ENCODE results near the gene HHATL.

Gene HHATL

GRCh38 chr3:42702066-42702951 lies at the start of gene HHATL:
Gene HHATL (minus strand): TSS chr3:42702798. CDS start chr3:42700826, 1,972 bp downstream.
- DNase-seq (ENCODE audit: low read depth) = no peak

GRCh38 chr3:42751609-42752008 lies 49.0 kb upstream of the HHATL start:
- DNase-seq (ENCODE audit: low read depth) = peak; percentile 11

GRCh38 chr3:42750834-42751233 lies 48.2 kb upstream of the HHATL start:
- no peak for DNase-seq (ENCODE audit: low read depth)

GRCh38 chr3:42749753-42750231 lies 47.2 kb upstream of the HHATL start:
- peak; percentile 66 for DNase-seq (ENCODE audit: low read depth)

GRCh38 chr3:42749025-42749752 lies 46.6 kb upstream of the HHATL start:
- DNase-seq (ENCODE audit: low read depth) = no peak

GRCh38 chr3:42747581-42747980 lies 45.0 kb upstream of the HHATL start:
- DNase-seq (ENCODE audit: low read depth) = no peak

GRCh38 chr3:42746455-42747450 lies 44.2 kb upstream of the HHATL start:
- DNase-seq (ENCODE audit: low read depth) = peak; percentile 17

- DNase-seq (ENCODE audit: low read depth) = no peak
Observed at GRCh38 chr3:42745776-42746454, 43.3 kb upstream of the HHATL start.

GRCh38 chr3:42745291-42745745 lies 42.7 kb upstream of the HHATL start:
- peak; percentile 21 for DNase-seq (ENCODE audit: low read depth)

- DNase-seq (ENCODE audit: low read depth) = no peak
Observed at GRCh38 chr3:42743204-42743995, 40.8 kb upstream of the HHATL start.

GRCh38 chr3:42742688-42743087 lies 40.1 kb upstream of the HHATL start:
- DNase-seq (ENCODE audit: low read depth) = no peak

- DNase-seq (ENCODE audit: low read depth) = no peak
Observed at GRCh38 chr3:42742259-42742658, 39.7 kb upstream of the HHATL start.

- no peak for DNase-seq (ENCODE audit: low read depth)
Observed at GRCh38 chr3:42741796-42742195, 39.2 kb upstream of the HHATL start.

- DNase-seq (ENCODE audit: low read depth) = no peak
Observed at GRCh38 chr3:42739401-42740158, 37.0 kb upstream of the HHATL start.

- no peak for DNase-seq (ENCODE audit: low read depth)
Observed at GRCh38 chr3:42736531-42736930, 33.9 kb upstream of the HHATL start.

GRCh38 chr3:42736081-42736480 lies 33.5 kb upstream of the HHATL start:
- DNase-seq (ENCODE audit: low read depth) = no peak

- no peak for DNase-seq (ENCODE audit: low read depth)
Observed at GRCh38 chr3:42735615-42736014, 33.0 kb upstream of the HHATL start.

GRCh38 chr3:42735019-42735418 lies 32.4 kb upstream of the HHATL start:
- no peak for DNase-seq (ENCODE audit: low read depth)

GRCh38 chr3:42734263-42734860 lies 31.8 kb upstream of the HHATL start:
- no peak for DNase-seq (ENCODE audit: low read depth)
